ENCODE data around the gene TAS2R16. TPM values are rescaled to one million over a fixed set of nuclear protein-coding genes. Genes with fewer than 3 reads are reported as not detected.

Gene TAS2R16
- total and polyA plus RNA-seq, 8 donors, result not detected

DNA sequence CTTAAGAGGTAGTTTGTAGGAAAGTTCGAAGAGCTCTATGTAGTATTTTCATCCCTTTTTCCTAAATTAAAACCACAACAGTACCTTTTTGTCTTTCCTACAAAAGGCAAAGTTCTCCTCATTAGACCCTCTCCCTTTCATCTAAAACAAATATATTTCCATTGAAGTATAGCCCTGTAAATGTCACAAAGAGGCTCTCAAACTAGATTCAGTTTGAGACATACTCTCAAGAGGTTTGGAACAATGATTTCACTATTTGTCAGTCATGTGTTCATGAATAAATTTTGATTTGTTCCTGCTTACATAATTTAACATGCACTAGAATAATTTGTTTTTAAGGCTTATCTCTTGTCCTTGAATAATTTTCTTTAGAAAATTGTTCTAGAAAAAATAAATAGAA, 12.2 kb downstream of the TAS2R16 start:
- DNase-seq (no peak), ATAC-seq (no peak)
- Histone ChIP-seq H3K27me3 (no peaks in the 10 kb centered on the region), H3K36me3 (no peaks in the 10 kb centered on the region), H3K4me1 (no peaks in the 10 kb centered on the region), H3K9me3 (no peaks in the 10 kb centered on the region), H3K27ac (no peak overlapping the region), H3K4me3 (no peak overlapping the region)
- TF ChIP-seq CTCF (IDR thresholded peaks at IDR 0.05), result no peak
- intact Hi-C loops (cut with DNase I), result no loop called here

- DNase-seq (no peak), ATAC-seq (no peak)
- H3K4me3 ChIP-seq, result no peak overlapping the region
- no peaks in the 10 kb centered on the region for H3K9me3 ChIP-seq
- H3K36me3 ChIP-seq, result no peaks in the 10 kb centered on the region
- H3K27me3 ChIP-seq, result no peaks in the 10 kb centered on the region
- intact Hi-C loops (cut with DNase I), result no loop called here
- TF ChIP-seq CTCF (IDR thresholded peaks at IDR 0.05), result no peak
- H3K27ac ChIP-seq, result no peak overlapping the region
- no peaks in the 10 kb centered on the region for H3K4me1 ChIP-seq
Observed at GRCh38 chr7:122975341-122975740, 20.2 kb downstream of the TAS2R16 start.

DNA sequence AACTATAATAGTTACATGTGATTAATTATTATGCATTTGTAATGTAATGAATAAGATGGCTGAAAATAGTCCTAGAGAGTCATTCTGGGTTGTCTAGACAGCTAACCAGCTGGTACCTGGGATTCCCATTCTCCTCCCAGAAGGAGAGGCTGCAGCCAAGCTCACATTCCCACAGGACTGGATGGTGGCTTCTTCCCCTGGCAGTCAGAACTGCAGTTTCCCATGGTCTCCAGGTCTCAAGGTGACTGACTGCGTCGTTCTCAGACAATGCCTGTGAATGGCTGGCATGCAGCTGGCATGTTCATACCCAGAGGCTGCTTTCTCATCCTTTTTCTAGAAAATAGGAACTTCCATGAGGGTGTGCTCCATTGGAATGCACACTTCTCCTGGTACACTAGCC, 21.3 kb downstream of the TAS2R16 start:
- H3K9me3 ChIP-seq, result no peaks in the 10 kb centered on the region
- no peaks in the 10 kb centered on the region for H3K4me1 ChIP-seq
- TF ChIP-seq CTCF (IDR thresholded peaks at IDR 0.05), result no peak
- no peaks in the 10 kb centered on the region for H3K36me3 ChIP-seq
- no peak for DNase-seq
- intact Hi-C loops (cut with DNase I), result no loop called here
- H3K27ac ChIP-seq, result no peak overlapping the region
- no peak for ATAC-seq
- no peaks in the 10 kb centered on the region for H3K27me3 ChIP-seq
- H3K4me3 ChIP-seq, result no peak overlapping the region

GRCh38 chr7:122972056-122972455, 23.4 kb downstream of the TAS2R16 start:
- ATAC-seq (no peak), DNase-seq (no peak)
- no peaks in the 10 kb centered on the region for H3K27me3 ChIP-seq
- intact Hi-C loops (cut with DNase I), result no loop called here
- no peaks in the 10 kb centered on the region for H3K4me1 ChIP-seq
- no peaks in the 10 kb centered on the region for H3K36me3 ChIP-seq
- no peak overlapping the region for H3K4me3 ChIP-seq
- no peak for TF ChIP-seq CTCF (IDR thresholded peaks at IDR 0.05)
- H3K27ac ChIP-seq, result no peak overlapping the region
- H3K9me3 ChIP-seq, result no peaks in the 10 kb centered on the region

DNA sequence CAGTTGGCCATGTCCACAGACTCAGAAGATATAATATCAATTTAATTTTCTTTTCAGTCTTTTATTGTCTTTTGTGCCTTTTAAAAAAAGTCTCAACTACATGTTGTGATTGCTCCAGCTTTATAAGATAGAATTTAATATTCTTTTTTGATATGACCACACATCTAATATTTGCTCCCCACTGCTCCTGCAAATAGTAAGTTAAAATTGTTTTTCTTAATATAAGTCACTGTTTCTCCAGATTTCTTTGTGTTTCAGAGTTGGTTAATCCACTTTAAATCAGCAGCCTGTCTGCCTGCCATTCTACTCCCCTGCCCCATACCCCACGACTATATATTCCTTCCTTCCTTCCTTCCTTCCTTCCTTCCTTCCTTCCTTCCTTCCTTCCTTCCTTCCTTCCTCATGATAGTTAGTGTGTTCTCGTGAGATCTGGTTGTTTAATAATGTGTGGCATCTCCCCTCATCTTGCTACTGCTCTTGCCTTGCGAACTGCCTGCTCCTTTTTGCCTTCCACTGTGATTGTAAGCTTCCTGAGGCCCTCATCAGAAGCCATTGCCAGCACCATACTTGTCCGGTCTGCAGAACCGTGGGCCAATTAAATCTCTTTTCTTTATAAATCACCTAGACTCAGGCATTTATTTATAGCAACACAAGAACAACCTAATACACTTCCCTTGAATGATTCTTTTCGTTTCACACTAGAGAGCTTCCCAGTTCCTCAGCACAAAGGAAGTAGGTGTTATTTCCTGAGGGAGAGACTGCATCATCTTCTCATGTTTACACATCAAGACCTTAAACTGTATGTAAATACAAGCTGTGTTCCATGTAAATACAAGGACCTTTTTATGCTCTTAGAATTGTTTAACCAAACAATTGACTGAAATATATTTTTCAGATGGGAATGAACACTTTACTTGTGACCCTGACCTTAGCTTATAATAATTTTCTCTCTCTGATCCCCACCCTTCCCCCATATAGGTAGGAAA, 24.5 kb downstream of the TAS2R16 start:
- H3K27me3 ChIP-seq, result no peaks in the 10 kb centered on the region
- H3K4me3 ChIP-seq, result no peak overlapping the region
- no peaks in the 10 kb centered on the region for H3K9me3 ChIP-seq
- H3K36me3 ChIP-seq, result no peaks in the 10 kb centered on the region
- no peak for TF ChIP-seq CTCF (IDR thresholded peaks at IDR 0.05)
- no peaks in the 10 kb centered on the region for H3K4me1 ChIP-seq
- no peak overlapping the region for H3K27ac ChIP-seq
- peak; percentile 45 for ATAC-seq
- intact Hi-C loops (cut with DNase I), result no loop called here
- DNase-seq, result no peak

Measured in left lung (tissue), 10 donors.